Fibroblast of mammary gland (primary cell): ENCODE results near the gene SHB.
A peak's percentile ranks its signal among the peaks of the same experiment; 100 is the strongest.

ENCODE experiments used
- DNase-seq: peaks from one replicate; pipeline ENCODE4 v3.0.0-alpha.2; 2010; ENCODE audit warnings: low read depth
- H3K4me3 ChIP-seq: 2 replicates; pipeline ENCODE4 v1.5.1; 2011; ENCODE audit warnings: low read depth, mild to moderate bottlenecking, low read length, moderate library complexity; ENCODE audit not compliant: control insufficient read depth
- TF ChIP-seq, protein P1 (sequence below): conservative IDR thresholded peaks from 2 replicates; pipeline ENCODE4 v1.5.1; 2011; ENCODE audit warnings: low read depth, low read length, inconsistent platforms; ENCODE audit not compliant: control insufficient read depth, insufficient read depth

SHB gene

DNA sequence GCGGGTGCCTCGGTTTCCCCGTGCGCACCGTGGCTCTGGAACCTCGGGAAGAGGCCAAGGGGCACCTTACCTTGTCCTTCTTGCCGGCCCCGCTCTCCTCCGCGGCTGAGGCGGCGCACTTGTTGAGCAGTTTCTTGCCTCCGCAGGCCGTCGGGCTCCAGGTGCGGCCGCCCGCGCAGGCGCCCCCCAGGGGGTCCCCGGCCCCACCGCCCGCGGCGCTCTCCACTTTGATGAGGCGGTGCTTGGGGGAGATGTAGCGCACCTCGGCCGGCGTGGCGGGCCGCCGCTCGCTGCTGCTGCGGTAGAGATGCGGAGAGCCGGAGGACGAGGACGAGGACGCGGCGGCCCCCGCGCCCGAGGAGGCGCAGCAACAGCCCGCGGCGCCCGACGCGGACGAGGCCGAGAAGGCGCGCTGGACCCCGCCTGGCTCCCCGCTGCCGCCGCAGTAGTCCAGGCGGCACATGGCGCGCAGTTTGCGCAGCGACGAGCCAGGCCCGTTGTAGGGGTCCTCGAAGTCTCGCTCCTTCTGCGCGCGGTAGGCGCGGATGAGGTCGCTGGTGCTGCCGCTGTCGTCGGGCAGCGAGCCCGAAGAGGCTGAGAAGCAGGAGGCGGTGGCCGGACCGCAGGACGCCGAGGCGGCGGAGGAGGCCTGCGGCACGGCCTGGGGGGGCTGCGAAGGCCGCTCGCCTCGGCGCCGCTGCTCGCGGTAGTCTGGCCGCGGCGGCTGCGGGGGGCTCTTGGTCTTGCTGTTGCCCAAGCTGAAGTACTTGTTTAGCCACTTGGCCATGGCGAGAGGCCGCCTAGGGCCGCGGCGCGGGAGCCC is 957 bp downstream of the SHB start:
- TF ChIP-seq, protein P1, sequence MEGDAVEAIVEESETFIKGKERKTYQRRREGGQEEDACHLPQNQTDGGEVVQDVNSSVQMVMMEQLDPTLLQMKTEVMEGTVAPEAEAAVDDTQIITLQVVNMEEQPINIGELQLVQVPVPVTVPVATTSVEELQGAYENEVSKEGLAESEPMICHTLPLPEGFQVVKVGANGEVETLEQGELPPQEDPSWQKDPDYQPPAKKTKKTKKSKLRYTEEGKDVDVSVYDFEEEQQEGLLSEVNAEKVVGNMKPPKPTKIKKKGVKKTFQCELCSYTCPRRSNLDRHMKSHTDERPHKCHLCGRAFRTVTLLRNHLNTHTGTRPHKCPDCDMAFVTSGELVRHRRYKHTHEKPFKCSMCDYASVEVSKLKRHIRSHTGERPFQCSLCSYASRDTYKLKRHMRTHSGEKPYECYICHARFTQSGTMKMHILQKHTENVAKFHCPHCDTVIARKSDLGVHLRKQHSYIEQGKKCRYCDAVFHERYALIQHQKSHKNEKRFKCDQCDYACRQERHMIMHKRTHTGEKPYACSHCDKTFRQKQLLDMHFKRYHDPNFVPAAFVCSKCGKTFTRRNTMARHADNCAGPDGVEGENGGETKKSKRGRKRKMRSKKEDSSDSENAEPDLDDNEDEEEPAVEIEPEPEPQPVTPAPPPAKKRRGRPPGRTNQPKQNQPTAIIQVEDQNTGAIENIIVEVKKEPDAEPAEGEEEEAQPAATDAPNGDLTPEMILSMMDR: no peak
- H3K4me3 ChIP-seq: peak overlapping the region; percentile 76
- no peak for DNase-seq

DNA sequence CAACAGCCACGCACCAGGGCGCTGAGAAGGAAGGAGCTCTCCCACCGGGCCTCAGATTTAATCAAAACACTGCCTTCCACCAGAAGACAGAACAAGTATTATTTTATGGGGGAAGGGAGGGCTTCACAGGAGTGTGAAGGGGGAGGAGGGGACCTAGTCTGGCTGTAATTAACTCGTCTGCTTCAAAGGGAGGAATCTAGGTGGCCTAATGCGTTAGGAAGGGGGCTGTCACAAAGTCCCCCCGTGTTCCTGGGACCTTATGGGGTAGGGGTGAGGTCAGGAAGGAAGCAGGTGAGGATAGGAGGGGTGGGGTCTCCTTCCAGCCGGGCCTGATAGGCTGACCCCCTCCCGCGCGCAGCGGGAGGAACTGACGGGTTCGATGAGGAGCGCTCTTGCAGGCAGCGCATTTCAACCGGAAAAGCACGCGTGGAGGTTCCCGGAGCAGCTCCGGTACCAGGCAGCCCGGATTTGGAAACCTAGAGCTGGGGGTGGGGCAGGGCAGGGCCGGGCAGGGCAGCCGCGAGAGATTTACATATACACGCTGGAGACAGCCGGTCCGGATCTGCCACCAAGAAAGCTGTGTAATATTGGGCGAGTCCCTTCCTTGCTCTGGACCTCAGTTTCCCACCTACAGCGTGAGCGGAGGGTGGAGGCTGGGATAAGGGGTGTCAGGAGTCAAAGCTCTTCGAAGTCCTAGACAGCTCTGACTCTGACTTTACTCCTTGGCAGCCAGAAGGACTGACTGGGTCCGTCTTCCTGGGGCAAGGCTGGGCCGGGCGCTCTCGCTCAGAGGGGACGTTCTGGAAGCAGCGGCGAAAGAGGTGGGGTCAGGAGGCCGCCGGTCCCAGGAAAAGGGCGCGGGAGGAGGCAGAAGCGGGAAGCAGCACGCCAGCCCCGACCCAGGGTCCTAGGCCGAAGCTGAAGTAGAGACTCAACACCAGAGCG is 1.8 kb downstream of the SHB start:
- TF ChIP-seq, protein P1: no peak
- no peak for DNase-seq

DNA sequence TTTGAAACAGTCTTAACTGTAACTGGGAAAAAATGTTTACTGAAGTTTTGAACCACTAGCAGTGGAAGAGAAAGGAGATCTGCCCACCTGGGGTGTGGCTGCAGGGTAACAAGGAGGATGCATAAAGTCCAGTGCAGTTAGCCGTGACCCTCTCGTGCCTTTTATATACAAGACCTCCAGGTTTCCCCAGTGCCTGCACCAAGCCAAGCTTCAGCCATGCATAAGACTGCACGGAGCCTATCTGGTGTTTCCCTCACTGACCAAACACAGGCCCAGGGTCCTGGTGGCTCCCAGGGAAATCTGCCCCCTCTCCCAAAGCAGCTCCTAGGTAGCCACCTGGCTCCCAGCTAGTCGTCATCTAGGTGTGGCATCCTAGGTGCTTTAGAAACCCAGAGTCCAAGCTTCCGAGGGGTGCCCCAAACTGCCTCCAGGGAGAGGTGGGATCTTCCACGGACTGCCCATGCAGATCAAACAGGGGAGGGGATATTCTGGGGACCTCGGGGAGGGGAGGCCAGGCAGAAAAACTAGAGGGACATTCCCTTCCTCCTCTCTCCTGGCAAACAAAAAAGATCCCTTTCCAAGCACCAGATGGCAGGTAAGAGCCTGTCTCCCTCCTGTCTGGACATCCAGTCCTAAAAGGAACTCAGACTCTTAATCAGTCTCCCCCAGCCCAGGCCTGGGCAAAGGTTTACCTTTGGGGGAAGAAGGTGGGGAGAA is 2.7 kb downstream of the SHB start:
- peak overlapping the region; percentile 76 for H3K4me3 ChIP-seq
- no peak for DNase-seq
- TF ChIP-seq, protein P1: peak; percentile 14

More for the DNA sequence above, 1.8 kb downstream of the SHB start:
- peak overlapping the region; percentile 76 for H3K4me3 ChIP-seq

DNA sequence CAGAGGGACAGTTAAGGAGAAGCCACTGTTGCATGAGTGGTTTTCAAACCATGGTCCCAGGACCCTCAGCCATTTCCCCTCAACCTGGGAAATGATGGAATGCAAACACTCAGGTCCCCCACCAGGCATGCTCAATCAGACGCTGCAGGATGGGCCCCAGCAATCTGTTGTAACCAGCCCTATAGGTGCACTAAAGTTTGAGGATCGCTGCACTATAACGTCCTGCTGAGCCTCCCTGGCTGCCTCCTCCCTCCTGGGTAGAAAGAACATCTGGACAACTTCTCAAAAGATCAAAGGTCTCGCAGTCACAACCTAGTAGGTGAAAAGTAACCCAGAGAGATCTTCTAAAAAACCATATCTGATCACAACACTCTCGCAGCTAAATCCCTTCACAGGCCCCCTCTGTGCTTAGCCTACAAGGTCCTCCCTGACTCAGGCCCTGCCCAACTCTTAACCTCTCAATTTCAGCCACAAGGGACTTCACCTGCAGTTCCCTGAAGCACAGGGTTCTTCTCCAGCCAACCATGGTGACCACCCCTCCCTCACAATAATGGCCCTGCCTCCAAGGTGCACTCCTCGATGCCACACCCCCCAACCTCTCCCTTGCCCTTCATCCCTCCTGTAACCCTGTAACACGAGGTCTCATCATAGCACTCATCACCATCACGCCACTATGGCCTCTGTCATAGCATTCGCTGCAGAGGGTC is 3.5 kb downstream of the SHB start:
- H3K4me3 ChIP-seq: no peak overlapping the region
- no peak for DNase-seq
- TF ChIP-seq, protein P1: no peak

DNA sequence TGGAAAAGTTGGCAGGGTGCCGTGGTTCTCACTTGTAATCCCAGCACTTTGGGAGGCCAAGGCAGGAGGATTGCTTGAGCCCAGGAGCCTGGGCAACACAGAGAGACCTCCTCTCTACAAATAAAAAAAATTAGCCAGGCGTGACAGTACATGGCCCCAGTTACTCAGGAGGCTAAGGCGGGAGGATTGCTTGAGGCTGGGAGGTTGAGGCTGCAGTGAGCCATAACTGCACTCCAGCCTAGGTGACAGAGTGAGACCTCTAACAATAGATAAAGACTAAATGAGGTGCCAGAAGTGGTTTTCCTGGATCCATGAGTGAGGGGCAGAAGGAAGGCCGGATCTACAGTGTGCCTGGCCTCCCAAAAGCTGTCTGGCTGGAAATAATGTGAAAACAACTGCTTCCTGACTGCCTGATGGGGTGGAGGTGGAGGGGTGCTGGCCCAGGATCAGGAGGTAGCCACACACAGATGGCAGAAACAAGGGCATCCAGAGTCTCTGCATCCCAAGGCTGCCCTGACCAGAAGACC is 4.1 kb downstream of the SHB start:
- H3K4me3 ChIP-seq: no peak overlapping the region
- DNase-seq: no peak

More for the DNA sequence above, 4.1 kb downstream of the SHB start:
- TF ChIP-seq, protein P1: no peak
